ENCODE measurements around the gene TMTC3.

TMTC3 gene

GRCh38 chr12:88156075-88156654 is 14.1 kb downstream of the TMTC3 start:
- no peak for TF ChIP-seq USF1 (IDR thresholded peaks at IDR 0.05)
- TF ChIP-seq FOXM1 (IDR thresholded peaks at IDR 0.05; ENCODE audit: borderline replicate concordance, low read depth): no peak
- no peak for TF ChIP-seq TAF1 (IDR thresholded peaks at IDR 0.05; ENCODE audit: low read depth)
- no peak for TF ChIP-seq CEBPB (IDR thresholded peaks at IDR 0.05)
- no peak for TF ChIP-seq REST (IDR thresholded peaks at IDR 0.05; ENCODE audit: low read depth)
- no peak for TF ChIP-seq CREB1 (IDR thresholded peaks at IDR 0.05; ENCODE audit: low read depth)
- no peak for TF ChIP-seq RAD21 (IDR thresholded peaks at IDR 0.05; ENCODE audit: low read depth)
- TF ChIP-seq ZBTB7A (IDR thresholded peaks at IDR 0.05; ENCODE audit: low read depth): no peak
- TF ChIP-seq YY1 (IDR thresholded peaks at IDR 0.05; ENCODE audit: low read depth): no peak
- TF ChIP-seq TCF12 (IDR thresholded peaks at IDR 0.05; ENCODE audit: low read depth): no peak
- no peak for TF ChIP-seq NFIC (IDR thresholded peaks at IDR 0.05)
- TF ChIP-seq MAX (IDR thresholded peaks at IDR 0.05): no peak
- TF ChIP-seq TEAD4 (IDR thresholded peaks at IDR 0.05): no peak
- no peak for TF ChIP-seq EGR1 (IDR thresholded peaks at IDR 0.05)
- no peak for TF ChIP-seq EP300 (IDR thresholded peaks at IDR 0.05; ENCODE audit: borderline replicate concordance)

- TF ChIP-seq FOXM1 (IDR thresholded peaks at IDR 0.05; ENCODE audit: borderline replicate concordance, low read depth) (no peak), RAD21 (IDR thresholded peaks at IDR 0.05; ENCODE audit: low read depth) (no peak), EP300 (IDR thresholded peaks at IDR 0.05; ENCODE audit: borderline replicate concordance) (no peak), TEAD4 (IDR thresholded peaks at IDR 0.05) (no peak), REST (IDR thresholded peaks at IDR 0.05; ENCODE audit: low read depth) (no peak), YY1 (IDR thresholded peaks at IDR 0.05; ENCODE audit: low read depth) (no peak), CREB1 (IDR thresholded peaks at IDR 0.05; ENCODE audit: low read depth) (no peak), ZBTB7A (IDR thresholded peaks at IDR 0.05; ENCODE audit: low read depth) (no peak), NFIC (IDR thresholded peaks at IDR 0.05) (no peak), CEBPB (IDR thresholded peaks at IDR 0.05) (no peak), MAX (IDR thresholded peaks at IDR 0.05) (no peak), USF1 (IDR thresholded peaks at IDR 0.05) (no peak)
These were observed 21.3 kb downstream of the TMTC3 start for GRCh38 chr12:88163371-88163770.

- TF ChIP-seq EGR1 (IDR thresholded peaks at IDR 0.05) (no peak), YY1 (IDR thresholded peaks at IDR 0.05; ENCODE audit: low read depth) (no peak), EP300 (IDR thresholded peaks at IDR 0.05; ENCODE audit: borderline replicate concordance) (no peak), CEBPB (IDR thresholded peaks at IDR 0.05) (no peak)
These were observed 24.1 kb downstream of the TMTC3 start for GRCh38 chr12:88166179-88166578.

GRCh38 chr12:88167384-88167783 is 25.3 kb downstream of the TMTC3 start:
- no peak for TF ChIP-seq EP300 (IDR thresholded peaks at IDR 0.05; ENCODE audit: borderline replicate concordance)
- no peak for TF ChIP-seq FOXM1 (IDR thresholded peaks at IDR 0.05; ENCODE audit: borderline replicate concordance, low read depth)
- no peak for TF ChIP-seq USF1 (IDR thresholded peaks at IDR 0.05)
- TF ChIP-seq CREB1 (IDR thresholded peaks at IDR 0.05; ENCODE audit: low read depth): no peak
- TF ChIP-seq NFIC (IDR thresholded peaks at IDR 0.05): no peak
- TF ChIP-seq EGR1 (IDR thresholded peaks at IDR 0.05): no peak
- TF ChIP-seq TCF12 (IDR thresholded peaks at IDR 0.05; ENCODE audit: low read depth): no peak
- TF ChIP-seq REST (IDR thresholded peaks at IDR 0.05; ENCODE audit: low read depth): no peak
- TF ChIP-seq YY1 (IDR thresholded peaks at IDR 0.05; ENCODE audit: low read depth): no peak
- TF ChIP-seq CEBPB (IDR thresholded peaks at IDR 0.05): no peak
- TF ChIP-seq RAD21 (IDR thresholded peaks at IDR 0.05; ENCODE audit: low read depth): no peak
- no peak for TF ChIP-seq ZBTB7A (IDR thresholded peaks at IDR 0.05; ENCODE audit: low read depth)
